ENCODE data around the gene SBK1.
"Not testable (repeated sequence)": the region's sequence is repeated elsewhere in the genome, so short reads cannot be mapped to it uniquely, and the experiment has no call there.

GRCh38 chr16:28330981-28331380 is 38.7 kb downstream of the SBK1 start:
- TF ChIP-seq CTCF (IDR thresholded peaks at IDR 0.05 in 2 of 3, conservative IDR thresholded peaks at IDR 0.05 in 1 of 3; ENCODE audit: control insufficient read depth in 2 of 3, extremely low read depth in 1 of 3, insufficient read depth in 1 of 3, low read depth in 3 of 3, low read length in 3 of 3); TAF1 (IDR thresholded peaks at IDR 0.05; ENCODE audit: borderline replicate concordance, low read depth, low read length); ESRRA (IDR thresholded peaks at IDR 0.05; ENCODE audit: low read length); POLR2A (IDR thresholded peaks at IDR 0.05; ENCODE audit: low read depth, low read length); NFIC (IDR thresholded peaks at IDR 0.05; ENCODE audit: low read depth, low read length); MYC (IDR thresholded peaks at IDR 0.05; ENCODE audit: insufficient read depth, insufficient read length, insufficient replicate concordance, low read length, severe bottlenecking); POLR2AphosphoS5 (IDR thresholded peaks at IDR 0.05; ENCODE audit: low read length); EP300 (IDR thresholded peaks at IDR 0.05; ENCODE audit: borderline replicate concordance in 1 of 2, control insufficient read depth in 1 of 2, low read depth in 2 of 2, low read length in 2 of 2); ZNF384 (IDR thresholded peaks at IDR 0.05; ENCODE audit: borderline replicate concordance, low read depth, low read length); ZNF207 (IDR thresholded peaks at IDR 0.05; ENCODE audit: borderline replicate concordance): not testable (repeated sequence)

Measured in GM12878 (cell line).